ENCODE results near the gene ACYP2.
A peak's percentile ranks its signal among the peaks of the same experiment; 100 is the strongest.

ACYP2 gene

GRCh38 chr2:54254180-54254579, 138.8 kb downstream of the ACYP2 start:
- no peak overlapping the region for H3K4me2 ChIP-seq (ENCODE audit: low read depth, low read length, poor library complexity, severe bottlenecking)
- H3K9me2 ChIP-seq (replicated peaks; ENCODE audit: low read depth, low read length) = no peaks in the 10 kb centered on the region
- TF ChIP-seq, protein P1, sequence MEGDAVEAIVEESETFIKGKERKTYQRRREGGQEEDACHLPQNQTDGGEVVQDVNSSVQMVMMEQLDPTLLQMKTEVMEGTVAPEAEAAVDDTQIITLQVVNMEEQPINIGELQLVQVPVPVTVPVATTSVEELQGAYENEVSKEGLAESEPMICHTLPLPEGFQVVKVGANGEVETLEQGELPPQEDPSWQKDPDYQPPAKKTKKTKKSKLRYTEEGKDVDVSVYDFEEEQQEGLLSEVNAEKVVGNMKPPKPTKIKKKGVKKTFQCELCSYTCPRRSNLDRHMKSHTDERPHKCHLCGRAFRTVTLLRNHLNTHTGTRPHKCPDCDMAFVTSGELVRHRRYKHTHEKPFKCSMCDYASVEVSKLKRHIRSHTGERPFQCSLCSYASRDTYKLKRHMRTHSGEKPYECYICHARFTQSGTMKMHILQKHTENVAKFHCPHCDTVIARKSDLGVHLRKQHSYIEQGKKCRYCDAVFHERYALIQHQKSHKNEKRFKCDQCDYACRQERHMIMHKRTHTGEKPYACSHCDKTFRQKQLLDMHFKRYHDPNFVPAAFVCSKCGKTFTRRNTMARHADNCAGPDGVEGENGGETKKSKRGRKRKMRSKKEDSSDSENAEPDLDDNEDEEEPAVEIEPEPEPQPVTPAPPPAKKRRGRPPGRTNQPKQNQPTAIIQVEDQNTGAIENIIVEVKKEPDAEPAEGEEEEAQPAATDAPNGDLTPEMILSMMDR (conservative IDR thresholded peaks at IDR 0.05; ENCODE audit: low read length) = peak; percentile 27
- no peak for TF ChIP-seq EZH2phosphoT487 (IDR thresholded peaks at IDR 0.05; ENCODE audit: borderline replicate concordance)
- H3K27me3 ChIP-seq (ENCODE audit: insufficient read depth, low read length, poor library complexity, severe bottlenecking) = no peaks in the 10 kb centered on the region
- H4K20me1 ChIP-seq (ENCODE audit: insufficient read depth, low read length, poor library complexity, severe bottlenecking) = no peaks in the 10 kb centered on the region
- H2AFZ ChIP-seq (ENCODE audit: low read length) = no peak overlapping the region
- no peaks in the 10 kb centered on the region for H3K79me2 ChIP-seq (ENCODE audit: insufficient read depth, low read length)
- H3K4me1 ChIP-seq (ENCODE audit: insufficient read depth, low read length, poor library complexity, severe bottlenecking) = no peaks in the 10 kb centered on the region
- H3K4me3 ChIP-seq (ENCODE audit: low read length, poor library complexity, severe bottlenecking) = no peak overlapping the region
- no peak overlapping the region for H3K9ac ChIP-seq (ENCODE audit: low read depth, low read length, poor library complexity, severe bottlenecking)
- no peaks in the 10 kb centered on the region for H3K36me3 ChIP-seq (ENCODE audit: insufficient read depth, low read length)
- H3K9me3 ChIP-seq (ENCODE audit: insufficient read depth, low read depth, low read length) = no peaks in the 10 kb centered on the region
- H3F3A ChIP-seq (ENCODE audit: low read depth) = no peaks in the 10 kb centered on the region

DNA sequence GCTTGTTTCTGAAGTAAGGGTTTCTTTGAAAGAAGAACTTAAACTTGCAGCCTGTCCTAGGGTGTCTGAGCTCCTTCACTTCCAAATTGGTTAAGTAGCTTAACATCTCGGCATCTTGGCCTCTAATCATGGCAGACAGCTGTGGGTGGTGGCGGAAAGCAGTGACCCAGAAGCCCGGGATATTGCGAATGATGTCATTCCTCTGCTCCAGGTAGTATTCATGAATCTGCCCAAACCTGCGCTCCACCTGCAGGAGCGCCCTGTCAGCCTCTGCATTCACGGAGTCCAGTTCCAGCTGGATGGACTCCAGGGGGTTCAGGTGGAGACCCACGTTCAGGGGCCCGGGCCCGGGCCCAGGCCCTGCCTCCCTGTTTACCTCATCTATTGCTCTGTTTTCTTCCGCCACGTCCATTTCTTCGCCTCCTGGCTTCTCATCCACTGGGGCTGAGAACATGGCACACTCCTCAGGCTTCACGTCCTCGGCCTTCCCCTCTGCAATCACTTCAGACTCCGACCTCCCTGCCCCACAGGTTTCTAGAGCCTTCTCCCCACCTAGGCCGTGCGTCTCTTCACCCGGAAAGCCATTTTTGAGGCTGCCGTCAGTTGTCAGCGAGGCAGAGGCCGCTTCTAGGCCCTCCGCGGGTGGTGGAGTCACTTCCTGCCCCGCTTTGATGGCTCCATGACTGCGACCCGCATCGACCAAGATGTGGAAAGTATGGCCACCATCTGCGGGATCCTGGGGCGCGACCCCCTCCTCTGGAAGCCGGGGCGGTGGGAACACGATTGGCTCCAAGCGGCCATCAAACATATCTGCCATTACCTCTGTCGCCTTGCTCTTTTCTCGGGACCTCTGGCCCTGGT, 140.0 kb downstream of the ACYP2 start:
- Histone ChIP-seq H3F3A (ENCODE audit: low read depth) (no peaks in the 10 kb centered on the region), H3K36me3 (ENCODE audit: insufficient read depth, low read length) (no peaks in the 10 kb centered on the region), H3K4me1 (ENCODE audit: insufficient read depth, low read length, poor library complexity, severe bottlenecking) (no peaks in the 10 kb centered on the region), H3K27me3 (ENCODE audit: insufficient read depth, low read length, poor library complexity, severe bottlenecking) (no peaks in the 10 kb centered on the region), H3K9me3 (ENCODE audit: insufficient read depth, low read depth, low read length) (no peaks in the 10 kb centered on the region), H3K9ac (ENCODE audit: low read depth, low read length, poor library complexity, severe bottlenecking) (no peak overlapping the region), H3K9me2 (replicated peaks; ENCODE audit: low read depth, low read length) (no peaks in the 10 kb centered on the region), H3K4me3 (ENCODE audit: low read length, poor library complexity, severe bottlenecking) (no peak overlapping the region), H2AFZ (ENCODE audit: low read length) (no peak overlapping the region), H4K20me1 (ENCODE audit: insufficient read depth, low read length, poor library complexity, severe bottlenecking) (no peaks in the 10 kb centered on the region), H3K79me2 (ENCODE audit: insufficient read depth, low read length) (no peaks in the 10 kb centered on the region), H3K4me2 (ENCODE audit: low read depth, low read length, poor library complexity, severe bottlenecking) (no peak overlapping the region)
- TF ChIP-seq, protein P1 (conservative IDR thresholded peaks at IDR 0.05; ENCODE audit: low read length) = no peak
- no peak for TF ChIP-seq EZH2phosphoT487 (IDR thresholded peaks at IDR 0.05; ENCODE audit: borderline replicate concordance)

- TF ChIP-seq EZH2phosphoT487 (IDR thresholded peaks at IDR 0.05; ENCODE audit: borderline replicate concordance) = no peak
- TF ChIP-seq, protein P1 (conservative IDR thresholded peaks at IDR 0.05; ENCODE audit: low read length) = no peak
- no peaks in the 10 kb centered on the region for H3K27me3 ChIP-seq (ENCODE audit: insufficient read depth, low read length, poor library complexity, severe bottlenecking)
- H3K4me1 ChIP-seq (ENCODE audit: insufficient read depth, low read length, poor library complexity, severe bottlenecking) = no peaks in the 10 kb centered on the region
- H3K9me3 ChIP-seq (ENCODE audit: insufficient read depth, low read depth, low read length) = no peaks in the 10 kb centered on the region
- no peaks in the 10 kb centered on the region for H3K79me2 ChIP-seq (ENCODE audit: insufficient read depth, low read length)
- no peak within 1 kb of the TSS for H3K4me2 ChIP-seq (ENCODE audit: low read depth, low read length, poor library complexity, severe bottlenecking)
- H3K9ac ChIP-seq (ENCODE audit: low read depth, low read length, poor library complexity, severe bottlenecking) = no peak within 1 kb of the TSS
- H4K20me1 ChIP-seq (ENCODE audit: insufficient read depth, low read length, poor library complexity, severe bottlenecking) = no peaks in the 10 kb centered on the region
- H3K9me2 ChIP-seq (replicated peaks; ENCODE audit: low read depth, low read length) = no peaks in the 10 kb centered on the region
- no peaks in the 10 kb centered on the region for H3F3A ChIP-seq (ENCODE audit: low read depth)
- H3K36me3 ChIP-seq (ENCODE audit: insufficient read depth, low read length) = no peaks in the 10 kb centered on the region
- no peak within 1 kb of the TSS for H3K4me3 ChIP-seq (ENCODE audit: low read length, poor library complexity, severe bottlenecking)
- no peak within 1 kb of the TSS for H2AFZ ChIP-seq (ENCODE audit: low read length)
These were observed 140.8 kb downstream of the ACYP2 start, which contains the start of gene TSPYL6 for GRCh38 chr2:54256091-54256694. TSS of gene TSPYL6 (minus strand) at chr2:54256229. CDS start at chr2:54256151, 78 bp downstream.
